ENCODE results near the gene AP3S2. TPM values are rescaled to one million over a fixed set of nuclear protein-coding genes. Genes with fewer than 3 reads are reported as not detected.
A peak's percentile ranks its signal among the peaks of the same experiment; 100 is the strongest.

Gene AP3S2
- total RNA-seq (2021; fragmentation: NEBNext Ultra II Directional; extraction: Animal tissue kit (Norgen Biotek cat#: 25700)) (42.3 and 45.4 TPM in 2 replicates), polyA plus RNA-seq (2011; rRNA removed) (17.5 and 19.2 TPM in 2 replicates), polyA minus RNA-seq (2011; rRNA and poly(A)+ RNA removed) (49.9 and 69.5 TPM in 2 replicates)
- polyA plus RNA-seq (2011; cell fraction: cytosol; rRNA removed): 31.6 TPM
- polyA plus RNA-seq (2011; cell fraction: nucleus; rRNA removed): 12.1 TPM
- polyA plus RNA-seq (2012, experiment 1 of 2): 25.7 to 43.2 TPM (median 36.9 TPM) in 4 replicates
- 92.4 TPM for polyA plus RNA-seq (2012, experiment 2 of 2)
- polyA plus RNA-seq (2013, experiment 1 of 2): 22.1 TPM
- polyA plus RNA-seq (2013, experiment 2 of 2): 23.8 TPM
- 30.5 TPM for polyA minus RNA-seq (2011; cell fraction: cytosol; rRNA and poly(A)+ RNA removed)
- polyA minus RNA-seq (2011; cell fraction: nucleus; rRNA and poly(A)+ RNA removed): 30.2 TPM
- long read RNA-seq, experiment 1, full-length matches to known transcripts: 17 of 38 reads
- long read RNA-seq, experiment 1, partial matches to known transcripts: 0 of 38 reads
- long read RNA-seq, experiment 1, other reads (novel, unspliced or antisense): 21 of 38 reads
- long read RNA-seq, experiment 2, full-length matches to known transcripts: 43 of 53 reads
- long read RNA-seq, experiment 2, partial matches to known transcripts: 1 of 53 reads
- long read RNA-seq, experiment 2, other reads (novel, unspliced or antisense): 9 of 53 reads

- H3K56ac ChIP-seq (replicated peaks; ENCODE audit: insufficient read length, low read depth, low read length): peak within 1 kb of the TSS; percentile 0
- ChIA-PET CTCF (ENCODE audit: partially characterized antibody) (interaction anchor here (0.6 to 1.8 kb wide), 7 partner anchors 10 to 192 kb away, joined by 3 to 9 read pairs (median 3); no protein-coding TSS in a partner anchor), POLR2A (ENCODE audit: partially characterized antibody) (interaction anchor here (0.7 to 1.9 kb wide), 16 partner anchors 11 to 307 kb away, joined by 3 to 10 read pairs (median 4); partner anchors contain the start of genes ANPEP, ARPIN and SEMA4B)
- H3K79me1 ChIP-seq (ENCODE audit: low read depth, low read length): no peaks in the 10 kb centered on the region; the same call in none of the 2 replicates
- peak within 1 kb of the TSS; percentile 80; the same call in 1 of the 2 replicates for H2AFZ ChIP-seq (ENCODE audit: low read length)
- no peak within 1 kb of the TSS for H2BK20ac ChIP-seq (ENCODE audit: low read length)
- H2BK120ac ChIP-seq (replicated peaks; ENCODE audit: low read depth, low read length): no peak within 1 kb of the TSS
- H2BK12ac ChIP-seq (ENCODE audit: low read depth, low read length): no peak within 1 kb of the TSS
- H3K23ac ChIP-seq (ENCODE audit: insufficient read length): no peak within 1 kb of the TSS
- peak within 1 kb of the TSS; percentile 27; the same call in 1 of the 2 replicates for H3K18ac ChIP-seq (ENCODE audit: extremely low read depth, low read length)
- peaks cover 4% of the 10 kb centered on the region; the same call in 1 of the 2 replicates for H3K23me2 ChIP-seq (ENCODE audit: low read depth, low read length)
- DNase-seq (ENCODE audit: low read depth in 1 of 2, low spot score in 2 of 2): peak; percentile 70 to 89
- no peaks in the 10 kb centered on the region; a peak in 2 of 7 replicates for H3K4me1 ChIP-seq (replicated peaks in 1 of 4; ENCODE audit: control insufficient read depth in 3 of 4, insufficient read depth in 4 of 4, low read length in 3 of 4)
- peak within 1 kb of the TSS; percentile 60 to 93 (median 91) for H3K9ac ChIP-seq (replicated peaks in 1 of 4; ENCODE audit: extremely low read depth in 1 of 4, low read depth in 3 of 4, low read length in 3 of 4)
- no peaks in the 10 kb centered on the region for H3K27me3 ChIP-seq (replicated peaks in 1 of 4; ENCODE audit: control insufficient read depth in 3 of 4, extremely low read depth in 1 of 4, insufficient read depth in 3 of 4, low read length in 3 of 4)
- H4K5ac ChIP-seq (ENCODE audit: insufficient read length, low read depth, low read length): peak within 1 kb of the TSS; percentile 41
- no peaks in the 10 kb centered on the region for H3K9me3 ChIP-seq (ENCODE audit: insufficient read depth in 2 of 2, low read depth in 1 of 2, low read length in 1 of 2)
- peaks cover 0 to 26% of the 10 kb centered on the region in 2 experiments; a peak in 2 of 4 replicates for H3K79me2 ChIP-seq (ENCODE audit: control insufficient read depth in 1 of 2, insufficient read depth in 2 of 2, low read length in 2 of 2)
- peak within 1 kb of the TSS; percentile 60 to 73 for H3K4me2 ChIP-seq (ENCODE audit: insufficient read depth in 1 of 2, low read depth in 2 of 2, low read length in 2 of 2)
- peaks cover 0 to 2% of the 10 kb centered on the region in 2 experiments for H4K20me1 ChIP-seq (replicated peaks in 1 of 2; ENCODE audit: control insufficient read depth in 1 of 2, insufficient read depth in 2 of 2, low read length in 2 of 2)
- peak within 1 kb of the TSS; percentile 88; the same call in 1 of the 2 replicates for H4K8ac ChIP-seq (ENCODE audit: extremely low read depth, insufficient read depth, low read length)
- no peak within 1 kb of the TSS for H3K14ac ChIP-seq (ENCODE audit: insufficient read length)
- no peak for FAIRE-seq
- no peak within 1 kb of the TSS for H2AK5ac ChIP-seq (ENCODE audit: low read depth, low read length)
- WGBS, 2 experiments (ENCODE audit: extremely low coverage in 1 of 2, insufficient coverage in 1 of 2, insufficient read length in 1 of 2, insufficient replicate concordance in 2 of 2, low coverage in 1 of 2, low lambda C conversion rate in 2 of 2, missing lambda C conversion rate in 1 of 2): 1% methylated on average over 61 of the region's 62 CpGs; no CpG with 5 or more reads in 1 of the 2 experiments
- peak within 1 kb of the TSS; percentile 82 for H2BK5ac ChIP-seq (ENCODE audit: low read depth, low read length)
- no peak within 1 kb of the TSS for H3K4ac ChIP-seq (replicated peaks; ENCODE audit: insufficient read length, low read depth, low read length)
- H3K36me3 ChIP-seq (ENCODE audit: control insufficient read depth in 2 of 4, insufficient read depth in 4 of 4, low read length in 3 of 4): peaks cover 0 to 3% (median under 1%) of the 10 kb centered on the region in 4 experiments; a peak in 2 of 8 replicates
- peak within 1 kb of the TSS; percentile 18 for H4K91ac ChIP-seq (replicated peaks; ENCODE audit: insufficient read length, low read length)
- no peak within 1 kb of the TSS for H2BK15ac ChIP-seq (ENCODE audit: low read length)
- peak within 1 kb of the TSS; percentile 81 for H3K27ac ChIP-seq (ENCODE audit: low read depth, low read length)
- peak within 1 kb of the TSS; percentile 92 to 99 (median 98) for H3K4me3 ChIP-seq (ENCODE audit: extremely low read depth in 1 of 4, insufficient read depth in 2 of 4, low read depth in 3 of 4, low read length in 4 of 4)
- TF ChIP-seq KDM1A (IDR thresholded peaks at IDR 0.05; ENCODE audit: borderline replicate concordance, low read length) (no peak), ASH2L (IDR thresholded peaks at IDR 0.05; ENCODE audit: low read length) (peak; percentile 99), RFX5 (IDR thresholded peaks at IDR 0.05; ENCODE audit: borderline replicate concordance, low read depth, low read length) (0 out of 2 replicates have a peak, but pooled peaks have one; percentile 21), MAFK (IDR thresholded peaks at IDR 0.05; ENCODE audit: low read depth, low read length) (peak; percentile 29; the same call in 1 of the 2 replicates)
These were observed at the start of gene AP3S2 for GRCh38 chr15:89893696-89894447. Gene AP3S2 (minus strand): TSS chr15:89893994. CDS start chr15:89893949, 45 bp downstream.
